ENCODE data around the gene GPR150.

DNA sequence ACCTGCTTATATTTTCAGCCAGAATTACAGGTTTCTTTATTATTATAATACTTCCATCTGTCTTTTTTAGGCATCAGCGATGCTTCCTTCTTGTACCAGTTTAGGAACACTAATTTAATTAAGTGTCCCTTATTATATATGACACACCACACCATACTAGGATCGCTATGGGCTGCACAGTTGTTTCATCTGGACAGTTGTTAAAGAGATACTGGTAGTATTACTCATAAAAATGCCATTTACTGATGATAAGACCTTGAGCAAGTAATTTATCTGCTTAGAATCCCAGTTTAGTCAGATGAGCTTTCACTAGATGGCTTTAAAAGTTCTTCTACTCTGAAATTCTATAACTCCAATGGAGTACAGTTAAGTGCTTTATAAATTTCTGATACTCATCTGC, 47.9 kb upstream of the GPR150 start:
- TF ChIP-seq POLR2A (IDR thresholded peaks at IDR 0.05; ENCODE audit: low read depth) (no peak), POLR2AphosphoS5 (IDR thresholded peaks at IDR 0.05) (no peak), EP300 (IDR thresholded peaks at IDR 0.05) (no peak)
- TF ChIP-seq, protein P1, sequence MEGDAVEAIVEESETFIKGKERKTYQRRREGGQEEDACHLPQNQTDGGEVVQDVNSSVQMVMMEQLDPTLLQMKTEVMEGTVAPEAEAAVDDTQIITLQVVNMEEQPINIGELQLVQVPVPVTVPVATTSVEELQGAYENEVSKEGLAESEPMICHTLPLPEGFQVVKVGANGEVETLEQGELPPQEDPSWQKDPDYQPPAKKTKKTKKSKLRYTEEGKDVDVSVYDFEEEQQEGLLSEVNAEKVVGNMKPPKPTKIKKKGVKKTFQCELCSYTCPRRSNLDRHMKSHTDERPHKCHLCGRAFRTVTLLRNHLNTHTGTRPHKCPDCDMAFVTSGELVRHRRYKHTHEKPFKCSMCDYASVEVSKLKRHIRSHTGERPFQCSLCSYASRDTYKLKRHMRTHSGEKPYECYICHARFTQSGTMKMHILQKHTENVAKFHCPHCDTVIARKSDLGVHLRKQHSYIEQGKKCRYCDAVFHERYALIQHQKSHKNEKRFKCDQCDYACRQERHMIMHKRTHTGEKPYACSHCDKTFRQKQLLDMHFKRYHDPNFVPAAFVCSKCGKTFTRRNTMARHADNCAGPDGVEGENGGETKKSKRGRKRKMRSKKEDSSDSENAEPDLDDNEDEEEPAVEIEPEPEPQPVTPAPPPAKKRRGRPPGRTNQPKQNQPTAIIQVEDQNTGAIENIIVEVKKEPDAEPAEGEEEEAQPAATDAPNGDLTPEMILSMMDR (IDR thresholded peaks at IDR 0.05), result no peak

Measured in esophagus muscularis mucosa (tissue), 4 donors.